Mononuclear cell (primary cell): Measurements from ENCODE around the gene PHGDH. TPM values are rescaled to one million over a fixed set of nuclear protein-coding genes. Genes with fewer than 3 reads are reported as not detected.

Experiments
- H3K27me3 ChIP-seq: 2 replicates; pipeline ENCODE4 v1.6.0; 2011; ENCODE audit warnings: low read length, control low read depth; ENCODE audit not compliant: insufficient read depth
- H3K4me1 ChIP-seq: 2 replicates; pipeline ENCODE4 v1.5.1; 2011; ENCODE audit warnings: mild to moderate bottlenecking, low read length, control low read depth; ENCODE audit not compliant: insufficient read depth
- H3K4me3 ChIP-seq: 2 replicates; pipeline ENCODE4 v1.5.1; 2011; ENCODE audit warnings: mild to moderate bottlenecking, low read length, moderate library complexity
- H3K9me3 ChIP-seq: 2 replicates; pipeline ENCODE4 v1.5.1; 2011; ENCODE audit warnings: low read depth, mild to moderate bottlenecking, control low read depth, low read length
- total RNA-seq: library from RNA; depleted of rRNA; stranded (reverse); fragments of >200 nt; gene quantifications from one replicate; pipeline ENCODE4 v1.2.3, GENCODE V29; 2012

The PHGDH gene
- total RNA-seq, 1 donor, result 2.8 TPM

DNA sequence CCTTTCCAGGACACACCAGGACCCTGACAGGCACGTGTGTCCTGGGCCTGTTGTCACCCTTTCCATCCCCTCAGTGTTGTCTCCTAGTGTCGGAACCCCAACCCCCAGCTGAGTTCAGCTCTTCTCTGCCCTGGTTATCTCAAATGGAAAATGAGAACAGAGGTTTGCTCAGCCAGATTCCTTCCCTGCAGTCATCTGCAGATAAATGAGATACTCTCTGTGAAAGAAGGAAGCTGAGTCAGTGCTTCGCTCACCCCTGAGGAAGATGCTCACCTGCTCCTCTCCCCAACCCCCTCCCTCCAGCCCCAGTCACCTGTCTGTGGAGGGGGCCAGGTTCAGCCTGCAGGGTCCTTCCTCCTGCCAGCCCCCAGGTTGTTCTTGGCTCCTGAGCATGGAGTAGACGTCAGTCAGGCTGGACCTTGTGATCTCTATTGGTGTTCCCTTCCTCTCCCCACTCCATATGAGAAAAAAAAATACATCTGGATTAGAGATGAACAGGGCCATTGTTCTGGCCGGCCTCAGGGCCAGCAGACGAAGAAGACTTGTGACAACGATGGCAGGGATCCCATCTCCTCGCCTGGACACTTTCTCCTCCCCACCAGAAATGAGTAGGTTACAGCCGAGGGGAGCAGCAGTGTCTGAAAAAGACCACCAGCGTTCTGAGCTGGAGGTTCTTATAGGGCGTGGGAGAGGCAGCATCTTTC lies 20.9 kb downstream of the PHGDH start:
- Histone ChIP-seq H3K4me1 (no peaks in the 10 kb centered on the region), H3K27me3 (no peaks in the 10 kb centered on the region), H3K4me3 (no peak overlapping the region)

GRCh38 chr1:119733754-119734153 lies 22.0 kb downstream of the PHGDH start:
- Histone ChIP-seq H3K9me3 (no peaks in the 10 kb centered on the region), H3K4me3 (no peak overlapping the region), H3K27me3 (no peaks in the 10 kb centered on the region), H3K4me1 (no peaks in the 10 kb centered on the region)

More for the DNA sequence above, 20.9 kb downstream of the PHGDH start:
- no peaks in the 10 kb centered on the region for H3K9me3 ChIP-seq

DNA sequence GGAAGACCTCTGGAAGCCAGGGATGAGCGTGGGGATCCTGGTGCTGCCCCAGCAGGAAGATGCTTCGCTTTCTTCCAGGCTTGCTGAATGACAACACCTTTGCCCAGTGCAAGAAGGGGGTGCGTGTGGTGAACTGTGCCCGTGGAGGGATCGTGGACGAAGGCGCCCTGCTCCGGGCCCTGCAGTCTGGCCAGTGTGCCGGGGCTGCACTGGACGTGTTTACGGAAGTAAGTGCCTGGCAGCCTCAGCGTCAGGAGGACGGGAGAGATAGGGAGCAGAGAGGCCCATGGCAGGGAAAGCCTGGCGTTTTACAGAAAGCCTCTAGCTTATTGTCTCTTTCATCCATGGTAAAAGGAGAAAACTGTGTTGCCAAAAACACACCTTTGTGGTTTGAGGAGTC lies 23.5 kb downstream of the PHGDH start:
- Histone ChIP-seq H3K4me1 (no peaks in the 10 kb centered on the region), H3K9me3 (no peaks in the 10 kb centered on the region), H3K27me3 (no peaks in the 10 kb centered on the region), H3K4me3 (no peak overlapping the region)

DNA sequence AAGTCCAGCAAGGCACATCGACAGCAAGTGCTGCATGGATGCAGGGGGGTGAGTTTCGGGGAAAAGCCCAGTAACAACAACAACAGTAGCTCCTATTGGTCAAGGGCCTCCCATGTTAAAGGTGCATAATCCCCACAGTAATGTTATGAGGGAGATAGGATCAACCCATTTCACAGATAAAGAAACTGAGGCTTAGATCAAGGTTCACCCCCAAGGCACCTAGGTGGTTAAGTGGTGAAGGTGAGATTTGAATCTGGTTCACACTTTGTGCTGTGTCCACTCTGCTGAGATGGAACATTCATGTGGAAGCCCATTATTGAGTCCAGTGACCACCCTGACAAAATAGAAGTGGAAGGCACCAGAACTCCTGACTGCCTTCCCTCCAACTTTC lies 24.9 kb downstream of the PHGDH start:
- Histone ChIP-seq H3K9me3 (no peaks in the 10 kb centered on the region), H3K27me3 (no peaks in the 10 kb centered on the region), H3K4me3 (no peak overlapping the region), H3K4me1 (no peaks in the 10 kb centered on the region)

GRCh38 chr1:119737040-119737682 lies 25.4 kb downstream of the PHGDH start:
- no peak overlapping the region for H3K4me3 ChIP-seq
- no peaks in the 10 kb centered on the region for H3K9me3 ChIP-seq
- no peaks in the 10 kb centered on the region for H3K4me1 ChIP-seq
- H3K27me3 ChIP-seq, result no peaks in the 10 kb centered on the region

DNA sequence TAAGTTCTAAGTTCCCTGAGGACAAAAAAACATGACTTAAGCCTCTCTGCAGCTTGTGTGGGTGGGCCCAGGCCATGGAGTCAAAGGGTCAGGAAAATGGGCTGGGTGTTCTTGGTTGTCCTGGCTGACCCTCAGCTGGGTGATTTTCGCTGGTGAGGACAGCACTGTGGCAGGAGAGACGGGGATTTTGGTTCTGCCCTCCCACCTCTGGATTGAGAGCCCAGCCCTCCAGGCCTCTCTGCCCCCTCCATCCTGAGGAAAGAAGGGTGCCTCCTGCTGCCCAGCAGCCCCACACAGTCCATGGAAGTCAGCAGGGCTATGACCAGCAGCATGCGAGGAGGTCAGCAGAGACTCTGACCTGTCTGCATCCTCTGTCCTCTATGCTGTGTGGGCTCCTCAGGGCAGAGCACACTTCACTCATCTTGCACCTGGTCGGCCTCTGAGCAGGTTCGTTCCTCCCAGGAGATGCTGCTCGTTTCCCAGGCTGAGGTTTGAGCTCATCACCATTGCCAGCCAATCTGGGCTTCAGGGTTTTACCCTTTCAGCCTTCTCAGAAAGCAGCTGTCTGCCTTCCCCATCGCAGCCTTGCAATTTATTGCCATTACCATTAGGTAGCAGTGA lies 26.5 kb downstream of the PHGDH start:
- Histone ChIP-seq H3K4me1 (no peaks in the 10 kb centered on the region), H3K27me3 (no peaks in the 10 kb centered on the region)

GRCh38 chr1:119739150-119739549 lies 27.4 kb downstream of the PHGDH start:
- no peaks in the 10 kb centered on the region for H3K27me3 ChIP-seq
- no peaks in the 10 kb centered on the region for H3K9me3 ChIP-seq
- no peaks in the 10 kb centered on the region for H3K4me1 ChIP-seq
- H3K4me3 ChIP-seq, result no peak overlapping the region

More for the DNA sequence above, 26.5 kb downstream of the PHGDH start:
- no peak overlapping the region for H3K4me3 ChIP-seq
- H3K9me3 ChIP-seq, result no peaks in the 10 kb centered on the region

GRCh38 chr1:119740261-119740660 lies 28.5 kb downstream of the PHGDH start:
- no peak overlapping the region for H3K4me3 ChIP-seq
- no peaks in the 10 kb centered on the region for H3K9me3 ChIP-seq
- no peaks in the 10 kb centered on the region for H3K27me3 ChIP-seq
- no peaks in the 10 kb centered on the region for H3K4me1 ChIP-seq

DNA sequence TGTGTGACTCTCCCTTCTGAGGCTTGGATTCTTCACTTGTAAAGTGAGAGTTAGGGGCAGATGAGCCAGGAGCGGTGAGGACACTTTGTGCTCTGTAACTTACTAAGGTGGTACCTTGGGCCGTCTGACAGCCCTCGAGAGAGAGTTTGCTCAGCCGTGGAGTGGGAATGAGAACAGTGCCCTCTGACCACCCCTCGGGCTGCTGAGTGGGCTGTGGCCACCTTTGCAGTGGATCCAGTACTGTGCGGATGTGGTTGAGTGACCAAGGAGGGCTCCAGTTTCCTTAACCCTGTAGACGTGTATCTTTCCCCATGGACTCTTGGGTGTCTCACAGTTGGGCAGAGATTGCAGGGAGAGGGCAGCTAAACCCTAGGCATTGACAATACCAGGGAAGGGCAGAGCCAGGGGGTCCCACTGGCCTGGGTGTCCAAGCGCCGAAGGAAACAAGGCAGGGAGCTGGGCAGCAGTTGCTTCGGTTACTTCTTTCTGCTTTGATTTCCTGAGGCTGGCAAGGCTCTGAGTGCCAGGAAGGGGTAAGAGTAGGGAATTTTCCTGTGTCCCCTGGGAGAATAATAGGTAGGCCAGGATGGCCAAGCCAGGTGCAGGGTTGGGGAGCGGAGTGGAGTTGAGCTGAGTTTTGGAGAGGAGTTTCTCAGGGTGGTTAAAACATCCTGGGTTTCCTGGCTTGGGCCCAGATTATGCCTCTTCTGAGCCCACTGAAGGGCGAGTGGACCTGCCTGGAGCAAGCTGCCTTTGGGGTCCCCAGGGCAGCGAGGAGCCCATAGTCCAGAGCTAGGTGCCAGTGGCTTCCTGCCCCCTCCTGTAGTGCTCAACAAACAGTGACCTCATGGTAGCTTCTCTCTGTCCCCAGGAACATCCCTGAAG lies 29.4 kb downstream of the PHGDH start:
- Histone ChIP-seq H3K27me3 (no peaks in the 10 kb centered on the region), H3K4me1 (no peaks in the 10 kb centered on the region), H3K4me3 (no peak overlapping the region), H3K9me3 (no peaks in the 10 kb centered on the region)

- H3K4me1 ChIP-seq, result no peaks in the 10 kb centered on the region
- no peak overlapping the region for H3K4me3 ChIP-seq
- H3K9me3 ChIP-seq, result no peaks in the 10 kb centered on the region
- H3K27me3 ChIP-seq, result no peaks in the 10 kb centered on the region
Measured at GRCh38 chr1:119742202-119742601, 30.5 kb downstream of the PHGDH start.

- Histone ChIP-seq H3K9me3 (no peaks in the 10 kb centered on the region), H3K4me3 (no peak overlapping the region), H3K4me1 (no peaks in the 10 kb centered on the region), H3K27me3 (no peaks in the 10 kb centered on the region)
Measured at GRCh38 chr1:119742677-119743076, 30.9 kb downstream of the PHGDH start.

- H3K4me3 ChIP-seq, result no peak overlapping the region
- H3K9me3 ChIP-seq, result no peaks in the 10 kb centered on the region
- no peaks in the 10 kb centered on the region for H3K4me1 ChIP-seq
- H3K27me3 ChIP-seq, result no peaks in the 10 kb centered on the region
Measured at GRCh38 chr1:119743308-119743707, 31.6 kb downstream of the PHGDH start.

GRCh38 chr1:119743776-119744597 lies 32.3 kb downstream of the PHGDH start:
- Histone ChIP-seq H3K4me3 (no peak overlapping the region), H3K27me3 (no peaks in the 10 kb centered on the region), H3K9me3 (no peaks in the 10 kb centered on the region), H3K4me1 (no peaks in the 10 kb centered on the region)

DNA sequence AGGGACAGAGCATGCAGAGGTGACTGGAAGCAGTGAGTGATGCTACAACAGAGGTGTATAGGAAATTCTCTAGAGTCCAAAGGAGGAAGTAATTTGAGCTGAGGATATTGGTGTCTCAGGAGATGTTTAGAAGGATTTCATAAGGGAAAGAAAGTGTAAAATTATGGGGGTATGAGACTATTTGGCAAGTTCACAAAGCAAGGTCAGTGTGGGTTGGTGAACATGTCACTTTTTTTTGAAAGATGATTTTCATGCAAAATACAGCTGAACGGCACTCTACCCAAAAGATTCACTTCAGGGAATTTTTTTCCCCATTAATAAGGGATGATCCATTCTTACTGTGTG lies 32.8 kb downstream of the PHGDH start:
- Histone ChIP-seq H3K4me1 (no peaks in the 10 kb centered on the region), H3K9me3 (no peaks in the 10 kb centered on the region), H3K27me3 (no peaks in the 10 kb centered on the region), H3K4me3 (no peak overlapping the region)
